ENCODE results near the gene CYYR1. TPM values are rescaled to one million over a fixed set of nuclear protein-coding genes. Genes with fewer than 3 reads are reported as not detected.

Gene CYYR1
- total and polyA plus RNA-seq, 2 experiments from 2014 or later, result 3.9 to 7.8 TPM

- no peak for DNase-seq (ENCODE audit: low read depth in 1 of 2, low spot score in 1 of 2)
- no peaks in the 10 kb centered on the region for H3K27me3 ChIP-seq
- no peaks in the 10 kb centered on the region for H3K4me1 ChIP-seq (ENCODE audit: low read depth)
- H3K9me3 ChIP-seq (ENCODE audit: low read depth), result no peaks in the 10 kb centered on the region
- TF ChIP-seq, protein P1, sequence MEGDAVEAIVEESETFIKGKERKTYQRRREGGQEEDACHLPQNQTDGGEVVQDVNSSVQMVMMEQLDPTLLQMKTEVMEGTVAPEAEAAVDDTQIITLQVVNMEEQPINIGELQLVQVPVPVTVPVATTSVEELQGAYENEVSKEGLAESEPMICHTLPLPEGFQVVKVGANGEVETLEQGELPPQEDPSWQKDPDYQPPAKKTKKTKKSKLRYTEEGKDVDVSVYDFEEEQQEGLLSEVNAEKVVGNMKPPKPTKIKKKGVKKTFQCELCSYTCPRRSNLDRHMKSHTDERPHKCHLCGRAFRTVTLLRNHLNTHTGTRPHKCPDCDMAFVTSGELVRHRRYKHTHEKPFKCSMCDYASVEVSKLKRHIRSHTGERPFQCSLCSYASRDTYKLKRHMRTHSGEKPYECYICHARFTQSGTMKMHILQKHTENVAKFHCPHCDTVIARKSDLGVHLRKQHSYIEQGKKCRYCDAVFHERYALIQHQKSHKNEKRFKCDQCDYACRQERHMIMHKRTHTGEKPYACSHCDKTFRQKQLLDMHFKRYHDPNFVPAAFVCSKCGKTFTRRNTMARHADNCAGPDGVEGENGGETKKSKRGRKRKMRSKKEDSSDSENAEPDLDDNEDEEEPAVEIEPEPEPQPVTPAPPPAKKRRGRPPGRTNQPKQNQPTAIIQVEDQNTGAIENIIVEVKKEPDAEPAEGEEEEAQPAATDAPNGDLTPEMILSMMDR (IDR thresholded peaks at IDR 0.05; ENCODE audit: low read depth, low read length), result no peak
- no peak overlapping the region for H3K4me3 ChIP-seq
- no peaks in the 10 kb centered on the region for H3K36me3 ChIP-seq
- no peak overlapping the region for H3K27ac ChIP-seq
These were observed 139.7 kb downstream of the CYYR1 start for GRCh38 chr21:26433386-26433785.

GRCh38 chr21:26432410-26432809 lies 140.7 kb downstream of the CYYR1 start:
- TF ChIP-seq, protein P1 (IDR thresholded peaks at IDR 0.05; ENCODE audit: low read depth, low read length), result no peak
- Histone ChIP-seq H3K36me3 (no peaks in the 10 kb centered on the region), H3K9me3 (ENCODE audit: low read depth) (no peaks in the 10 kb centered on the region), H3K4me1 (ENCODE audit: low read depth) (no peaks in the 10 kb centered on the region), H3K27me3 (no peaks in the 10 kb centered on the region), H3K4me3 (no peak overlapping the region), H3K27ac (no peak overlapping the region)
- no peak for DNase-seq (ENCODE audit: low read depth in 1 of 2, low spot score in 1 of 2)

- Histone ChIP-seq H3K4me1 (ENCODE audit: low read depth) (no peaks in the 10 kb centered on the region), H3K36me3 (no peaks in the 10 kb centered on the region), H3K9me3 (ENCODE audit: low read depth) (no peaks in the 10 kb centered on the region), H3K27me3 (no peaks in the 10 kb centered on the region), H3K4me3 (no peak overlapping the region), H3K27ac (no peak overlapping the region)
- TF ChIP-seq, protein P1 (IDR thresholded peaks at IDR 0.05; ENCODE audit: low read depth, low read length), result no peak
- no peak for DNase-seq (ENCODE audit: low read depth in 1 of 2, low spot score in 1 of 2)
These were observed 147.5 kb downstream of the CYYR1 start for GRCh38 chr21:26425576-26425975.

DNA sequence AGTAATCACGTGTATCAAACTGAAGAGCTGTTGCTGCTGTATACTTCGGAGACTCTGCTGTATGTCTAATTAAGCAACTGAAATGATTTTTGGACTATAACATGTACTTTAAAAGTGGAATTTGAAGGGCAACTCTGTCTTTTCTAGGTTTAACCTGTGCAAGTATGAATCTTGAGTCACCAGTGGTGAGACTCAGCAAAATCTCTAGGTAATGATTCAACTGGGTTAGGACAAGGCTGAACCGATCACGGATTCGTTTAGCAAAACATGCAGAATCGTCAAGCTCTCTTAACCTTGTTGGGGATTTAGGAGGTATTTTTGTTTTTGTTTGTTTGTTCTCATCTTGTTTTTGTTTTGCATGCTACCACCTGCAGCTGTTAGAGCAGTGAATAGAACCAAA lies 149.6 kb downstream of the CYYR1 start:
- H3K27ac ChIP-seq, result no peak overlapping the region
- H3K4me1 ChIP-seq (ENCODE audit: low read depth), result no peaks in the 10 kb centered on the region
- no peaks in the 10 kb centered on the region for H3K36me3 ChIP-seq
- no peaks in the 10 kb centered on the region for H3K9me3 ChIP-seq (ENCODE audit: low read depth)
- no peaks in the 10 kb centered on the region for H3K27me3 ChIP-seq
- TF ChIP-seq, protein P1 (IDR thresholded peaks at IDR 0.05; ENCODE audit: low read depth, low read length), result no peak
- no peak overlapping the region for H3K4me3 ChIP-seq
- no peak for DNase-seq (ENCODE audit: low read depth in 1 of 2, low spot score in 1 of 2)

DNA sequence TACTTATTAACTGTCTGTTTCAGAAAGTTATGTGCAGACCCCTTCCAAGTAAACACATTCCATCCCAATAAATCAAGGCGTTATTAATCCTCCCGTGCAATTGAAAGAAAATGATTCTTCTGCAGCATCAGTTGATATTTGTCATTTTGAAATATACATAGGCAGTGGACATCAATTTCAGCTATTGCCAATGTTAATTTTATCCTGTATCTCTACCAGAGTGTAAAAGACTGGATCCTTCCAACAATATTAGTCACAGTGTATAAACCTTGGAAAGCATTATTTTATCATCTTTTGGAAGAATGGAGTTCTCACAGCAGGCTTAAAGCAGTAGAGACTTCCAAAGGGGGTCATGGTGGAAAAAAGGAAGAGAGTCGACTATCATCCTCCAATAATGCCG lies 150.4 kb downstream of the CYYR1 start:
- Histone ChIP-seq H3K4me1 (ENCODE audit: low read depth) (no peaks in the 10 kb centered on the region), H3K4me3 (no peak overlapping the region), H3K27ac (no peak overlapping the region), H3K27me3 (no peaks in the 10 kb centered on the region), H3K36me3 (no peaks in the 10 kb centered on the region), H3K9me3 (ENCODE audit: low read depth) (no peaks in the 10 kb centered on the region)
- TF ChIP-seq, protein P1 (IDR thresholded peaks at IDR 0.05; ENCODE audit: low read depth, low read length), result no peak
- no peak for DNase-seq (ENCODE audit: low read depth in 1 of 2, low spot score in 1 of 2)

- TF ChIP-seq, protein P1 (IDR thresholded peaks at IDR 0.05; ENCODE audit: low read depth, low read length), result no peak
- Histone ChIP-seq H3K36me3 (no peaks in the 10 kb centered on the region), H3K27ac (no peak overlapping the region), H3K4me1 (ENCODE audit: low read depth) (no peaks in the 10 kb centered on the region), H3K9me3 (ENCODE audit: low read depth) (no peaks in the 10 kb centered on the region), H3K4me3 (no peak overlapping the region), H3K27me3 (no peaks in the 10 kb centered on the region)
- DNase-seq (ENCODE audit: low read depth in 1 of 2, low spot score in 1 of 2), result no peak
These were observed 150.9 kb downstream of the CYYR1 start for GRCh38 chr21:26422138-26422537.
